WERI-Rb-1 (cell line): Measurements from ENCODE around the gene DNAH7.

ENCODE experiments used
- DNase-seq: peaks from one replicate; pipeline ENCODE4 v3.0.0-alpha.2; 2020
- H3K27ac ChIP-seq: fragments of 250-450 bp; sonication (Bioruptor Pico); 2 replicates; pipeline ENCODE4 v1.5.1; 2020; ENCODE audit warnings: mild to moderate bottlenecking, moderate library complexity
- H3K27me3 ChIP-seq: fragments of 250-450 bp; sonication (Bioruptor Pico); 2 replicates; pipeline ENCODE4 v1.5.1; 2021; ENCODE audit warnings: mild to moderate bottlenecking, low read depth, moderate library complexity; ENCODE audit not compliant: insufficient read depth, severe bottlenecking
- H3K36me3 ChIP-seq: fragments of 250-450 bp; sonication (Bioruptor Pico); 2 replicates; pipeline ENCODE4 v1.5.1; 2020; ENCODE audit warnings: mild to moderate bottlenecking, moderate library complexity
- H3K4me3 ChIP-seq: 2 replicates; pipeline ENCODE4 v1.5.1; 2011; ENCODE audit warnings: low read depth, mild to moderate bottlenecking, control low read depth, low read length
- H3K9me3 ChIP-seq: fragments of 250-450 bp; sonication (Bioruptor Pico); 2 replicates; pipeline ENCODE4 v1.5.1; 2021; ENCODE audit warnings: mild to moderate bottlenecking, moderate library complexity; ENCODE audit not compliant: severe bottlenecking
- TF ChIP-seq, protein P1 (sequence below): IDR thresholded peaks from 2 replicates; pipeline ENCODE4 v1.5.1; 2011; ENCODE audit warnings: low read depth, mild to moderate bottlenecking, control low read depth, inconsistent platforms, low read length

The DNAH7 gene

DNA sequence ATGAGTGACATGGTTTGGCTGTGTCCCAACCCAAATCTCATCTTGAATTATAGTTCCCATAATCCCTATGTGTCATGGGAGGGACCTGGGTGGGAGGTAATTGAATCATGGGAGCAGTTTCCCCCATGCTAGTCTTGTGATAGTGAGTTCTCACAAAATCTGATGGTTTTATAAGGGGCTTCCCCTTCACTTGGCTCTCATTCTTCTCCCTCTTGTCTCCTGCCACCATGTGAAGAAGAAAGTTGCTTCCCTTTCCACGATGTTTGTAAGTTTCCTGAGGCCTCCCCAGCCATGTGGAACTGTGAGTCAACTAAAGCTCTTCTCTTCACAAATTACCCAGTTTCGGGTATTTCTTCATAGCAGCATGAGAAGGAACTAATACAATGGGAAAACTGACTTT is 14.0 kb downstream of the DNAH7 start:
- Histone ChIP-seq H3K9me3 (no peaks in the 10 kb centered on the region), H3K27me3 (no peaks in the 10 kb centered on the region), H3K4me3 (no peak overlapping the region), H3K36me3 (no peaks in the 10 kb centered on the region), H3K27ac (no peak overlapping the region)
- TF ChIP-seq, protein P1, sequence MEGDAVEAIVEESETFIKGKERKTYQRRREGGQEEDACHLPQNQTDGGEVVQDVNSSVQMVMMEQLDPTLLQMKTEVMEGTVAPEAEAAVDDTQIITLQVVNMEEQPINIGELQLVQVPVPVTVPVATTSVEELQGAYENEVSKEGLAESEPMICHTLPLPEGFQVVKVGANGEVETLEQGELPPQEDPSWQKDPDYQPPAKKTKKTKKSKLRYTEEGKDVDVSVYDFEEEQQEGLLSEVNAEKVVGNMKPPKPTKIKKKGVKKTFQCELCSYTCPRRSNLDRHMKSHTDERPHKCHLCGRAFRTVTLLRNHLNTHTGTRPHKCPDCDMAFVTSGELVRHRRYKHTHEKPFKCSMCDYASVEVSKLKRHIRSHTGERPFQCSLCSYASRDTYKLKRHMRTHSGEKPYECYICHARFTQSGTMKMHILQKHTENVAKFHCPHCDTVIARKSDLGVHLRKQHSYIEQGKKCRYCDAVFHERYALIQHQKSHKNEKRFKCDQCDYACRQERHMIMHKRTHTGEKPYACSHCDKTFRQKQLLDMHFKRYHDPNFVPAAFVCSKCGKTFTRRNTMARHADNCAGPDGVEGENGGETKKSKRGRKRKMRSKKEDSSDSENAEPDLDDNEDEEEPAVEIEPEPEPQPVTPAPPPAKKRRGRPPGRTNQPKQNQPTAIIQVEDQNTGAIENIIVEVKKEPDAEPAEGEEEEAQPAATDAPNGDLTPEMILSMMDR: no peak
- DNase-seq: no peak

DNA sequence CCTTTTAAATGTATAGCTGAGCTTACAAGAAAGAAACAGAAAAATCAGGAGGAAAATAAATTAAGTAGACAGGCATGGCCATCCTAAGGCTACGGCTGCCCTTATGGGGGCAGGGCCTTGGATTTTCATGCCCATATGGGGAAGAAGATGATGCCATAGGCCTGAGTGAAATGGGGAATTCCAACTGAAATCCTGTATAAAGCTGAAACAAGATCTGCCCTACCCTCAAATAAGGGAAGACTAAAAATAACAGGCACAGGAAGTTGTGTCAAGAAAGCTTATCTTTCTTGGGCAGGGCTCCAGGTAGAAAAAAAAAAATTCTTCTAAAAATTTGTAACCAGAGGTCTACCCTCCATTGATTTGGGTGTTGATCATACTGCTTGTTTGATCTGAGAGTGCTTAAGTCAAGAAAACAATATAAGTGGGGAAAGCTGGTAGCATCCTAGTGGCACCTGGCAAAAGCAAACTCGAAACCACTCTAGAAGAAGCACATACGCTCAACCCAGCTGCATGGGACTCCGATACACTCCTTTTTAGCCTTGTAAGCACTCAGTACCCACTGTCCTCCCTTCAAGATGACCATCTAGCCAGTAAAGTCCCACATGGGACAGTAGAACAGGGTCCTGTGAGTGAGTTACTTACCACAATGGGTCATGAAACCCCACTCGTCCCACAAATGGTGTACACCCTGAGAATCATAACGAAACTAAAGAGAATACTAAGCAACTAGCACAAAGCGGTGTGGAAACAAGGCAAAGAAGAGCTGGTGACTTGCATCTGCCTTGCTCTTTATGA is 22.3 kb downstream of the DNAH7 start:
- Histone ChIP-seq H3K4me3 (no peak overlapping the region), H3K9me3 (no peaks in the 10 kb centered on the region), H3K27me3 (no peaks in the 10 kb centered on the region), H3K36me3 (no peaks in the 10 kb centered on the region), H3K27ac (no peak overlapping the region)
- TF ChIP-seq, protein P1: no peak
- no peak for DNase-seq

DNA sequence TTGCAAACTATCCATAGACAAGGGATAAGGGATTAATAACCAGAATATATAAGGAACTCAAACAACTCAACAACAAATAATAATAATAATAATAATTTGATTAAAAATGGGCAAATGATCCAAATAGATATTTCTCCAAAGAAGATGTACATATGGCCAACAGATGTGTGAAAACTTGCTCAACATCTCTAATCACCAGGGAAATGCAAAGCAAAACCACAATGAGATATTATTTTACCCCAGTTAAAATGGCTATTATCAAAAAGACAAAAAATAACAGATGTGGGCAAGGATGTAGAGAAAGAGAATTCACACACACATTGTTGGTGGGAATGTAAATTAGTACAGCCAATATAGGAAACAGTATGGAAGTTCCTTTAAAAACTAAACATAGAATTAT is 26.9 kb downstream of the DNAH7 start:
- H3K4me3 ChIP-seq: no peak overlapping the region
- DNase-seq: no peak
- H3K9me3 ChIP-seq: no peaks in the 10 kb centered on the region
- H3K36me3 ChIP-seq: no peaks in the 10 kb centered on the region
- H3K27me3 ChIP-seq: no peaks in the 10 kb centered on the region
- TF ChIP-seq, protein P1: no peak
- H3K27ac ChIP-seq: no peak overlapping the region

DNA sequence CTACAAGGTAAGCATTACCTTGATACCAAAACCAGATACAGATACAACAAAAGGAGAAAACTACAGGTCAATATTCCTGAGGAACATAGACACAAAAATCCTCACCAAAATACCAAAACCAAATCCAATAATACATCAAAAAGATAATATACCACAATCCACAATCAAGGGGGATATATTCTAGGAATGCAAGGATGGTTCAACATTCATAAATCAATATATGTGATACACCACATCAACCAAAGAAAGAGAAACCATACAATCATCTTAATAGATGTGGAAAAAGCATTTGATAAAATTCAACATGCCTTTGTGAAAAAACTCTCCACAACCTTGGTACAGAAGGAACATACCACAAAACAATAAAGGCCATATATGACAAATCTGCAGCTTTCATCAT is 28.4 kb downstream of the DNAH7 start:
- no peak for DNase-seq
- TF ChIP-seq, protein P1: no peak
- no peaks in the 10 kb centered on the region for H3K36me3 ChIP-seq
- H3K27ac ChIP-seq: no peak overlapping the region
- no peaks in the 10 kb centered on the region for H3K27me3 ChIP-seq
- no peaks in the 10 kb centered on the region for H3K9me3 ChIP-seq
- no peak overlapping the region for H3K4me3 ChIP-seq

DNA sequence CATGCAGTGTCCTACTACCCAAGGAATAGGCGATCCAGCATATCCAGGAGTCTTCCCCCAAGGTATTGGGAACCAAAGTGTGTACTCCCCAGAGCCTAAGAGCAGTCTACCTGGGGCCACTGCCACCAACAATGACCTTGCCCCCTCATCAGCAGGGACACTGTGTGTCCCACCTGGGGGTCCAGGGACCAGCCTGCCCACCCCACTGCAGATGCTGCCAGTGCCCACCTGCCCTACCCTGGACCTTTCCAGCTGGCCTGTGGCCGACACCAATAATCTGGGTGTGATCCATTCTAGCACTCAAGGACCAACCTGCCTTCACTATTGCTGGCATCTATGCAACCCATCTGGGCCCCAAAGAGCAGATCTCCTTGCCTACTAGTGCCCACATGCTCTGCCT is 32.2 kb downstream of the DNAH7 start:
- DNase-seq: no peak
- Histone ChIP-seq H3K27ac (no peak overlapping the region), H3K9me3 (no peaks in the 10 kb centered on the region), H3K36me3 (no peaks in the 10 kb centered on the region), H3K4me3 (no peak overlapping the region), H3K27me3 (no peaks in the 10 kb centered on the region)
- TF ChIP-seq, protein P1: no peak

DNA sequence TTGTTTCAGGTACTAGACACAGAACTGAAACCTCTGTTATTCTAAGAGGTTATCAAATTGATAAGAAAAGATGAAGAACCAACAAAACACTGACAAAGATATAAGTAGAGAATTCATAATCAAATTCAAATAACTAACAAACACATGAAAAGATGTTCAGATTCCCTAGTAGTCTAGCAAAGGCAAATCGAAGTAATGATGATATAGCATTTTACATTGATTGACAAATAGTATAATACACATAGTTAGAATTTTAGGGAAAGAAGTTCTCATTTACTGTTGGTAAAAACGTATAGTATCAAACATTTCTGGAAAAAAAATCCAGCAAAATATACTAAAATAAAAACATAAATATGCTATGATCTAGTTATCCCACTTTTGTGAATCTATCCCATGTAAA is 50.6 kb downstream of the DNAH7 start:
- TF ChIP-seq, protein P1: no peak
- DNase-seq: no peak
- no peaks in the 10 kb centered on the region for H3K27me3 ChIP-seq
- no peak overlapping the region for H3K27ac ChIP-seq
- no peaks in the 10 kb centered on the region for H3K36me3 ChIP-seq
- H3K4me3 ChIP-seq: no peak overlapping the region
- H3K9me3 ChIP-seq: no peaks in the 10 kb centered on the region
